HEK293T (cell line): ENCODE measurements around the gene EVA1B.

Experiments
- CTCF ChIA-PET: fragments of 350-600 bp; formaldehyde crosslinking; extraction: SDS; loops from one replicate; lab custom pipeline; 2021; ENCODE audit warnings: antibody characterized with exemption, inconsistent platforms; lab: Yijun Ruan, JAX
- POLR2A ChIA-PET: fragments of 350-600 bp; formaldehyde crosslinking; extraction: SDS; loops from one replicate; lab custom pipeline; 2020; ENCODE audit warnings: antibody characterized with exemption, inconsistent platforms; lab: Yijun Ruan, JAX
- DNase-seq: peaks from one replicate; pipeline ENCODE4 v3.0.0; 2012; ENCODE audit warnings: mixed read lengths; ENCODE audit errors: extremely low spot score
- ARNT ChIP-seq: fragments of 450-650 bp; IDR thresholded peaks from 2 replicates; pipeline ENCODE4 v1.6.1; 2017; ENCODE audit warnings: mild to moderate bottlenecking
- BHLHE40 ChIP-seq: fragments of 450-650 bp; IDR thresholded peaks from 2 replicates; pipeline ENCODE4 v1.6.1; 2016; ENCODE audit warnings: mild to moderate bottlenecking, moderate library complexity, borderline replicate concordance
- CTBP1 ChIP-seq: fragments of 450-650 bp; IDR thresholded peaks from 2 replicates; pipeline ENCODE4 v1.6.1; 2016; ENCODE audit warnings: borderline replicate concordance
- ELF4 ChIP-seq: fragments of 450-650 bp; IDR thresholded peaks from 2 replicates; pipeline ENCODE4 v1.6.1; 2017; ENCODE audit warnings: antibody characterized with exemption
- FOXA1 ChIP-seq: fragments of 450-650 bp; IDR thresholded peaks from 2 replicates; pipeline ENCODE4 v1.6.1; 2016; ENCODE audit warnings: mild to moderate bottlenecking
- FOXK2 ChIP-seq: fragments of 450-650 bp; IDR thresholded peaks from 2 replicates; pipeline ENCODE4 v1.6.1; 2016; ENCODE audit warnings: mild to moderate bottlenecking
- FOXM1 ChIP-seq: fragments of 450-650 bp; IDR thresholded peaks from 2 replicates; pipeline ENCODE4 v1.6.1; 2017; ENCODE audit warnings: mild to moderate bottlenecking, borderline replicate concordance
- HDGF ChIP-seq: fragments of 450-650 bp; IDR thresholded peaks from 2 replicates; pipeline ENCODE4 v1.6.1; 2017; ENCODE audit warnings: antibody characterized with exemption, borderline replicate concordance
- L3MBTL2 ChIP-seq: fragments of 450-650 bp; conservative IDR thresholded peaks from 2 replicates; pipeline ENCODE4 v1.6.1; 2016; ENCODE audit warnings: mild to moderate bottlenecking
- LEF1 ChIP-seq: fragments of 450-650 bp; IDR thresholded peaks from 2 replicates; pipeline ENCODE4 v1.6.1; 2017; ENCODE audit warnings: mild to moderate bottlenecking, borderline replicate concordance
- NFRKB ChIP-seq: fragments of 450-650 bp; IDR thresholded peaks from 2 replicates; pipeline ENCODE4 v1.6.1; 2016; ENCODE audit warnings: mild to moderate bottlenecking, moderate library complexity
- SP1 ChIP-seq: fragments of 450-650 bp; IDR thresholded peaks from 2 replicates; pipeline ENCODE4 v1.6.1; 2017
- SUZ12 ChIP-seq: fragments of 450-650 bp; IDR thresholded peaks from 2 replicates; pipeline ENCODE4 v1.6.1; 2016; ENCODE audit warnings: mild to moderate bottlenecking
- TARDBP ChIP-seq: fragments of 450-650 bp; IDR thresholded peaks from 2 replicates; pipeline ENCODE4 v1.6.1; 2016
- ZNF384 ChIP-seq: fragments of 450-650 bp; IDR thresholded peaks from 2 replicates; pipeline ENCODE4 v1.6.1; 2016
- TF ChIP-seq, protein P1 (sequence below): fragments of 450-650 bp; IDR thresholded peaks from 2 replicates; pipeline ENCODE4 v1.6.1; 2016

Gene EVA1B

GRCh38 chr1:36329817-36330216, 6.4 kb upstream of the EVA1B start:
- DNase-seq: no peak
- POLR2A ChIA-PET: interaction anchor here (1.7 kb wide), 1 partner anchor 57 kb away, joined by 4 read pairs; no protein-coding TSS in a partner anchor
- TF ChIP-seq ZNF384 (no peak), HDGF (no peak), TARDBP (no peak), CTBP1 (no peak), L3MBTL2 (no peak), FOXM1 (no peak), ELF4 (no peak), FOXA1 (no peak), ARNT (no peak), BHLHE40 (no peak), LEF1 (no peak), NFRKB (no peak), SP1 (no peak), SUZ12 (no peak), FOXK2 (no peak)
- TF ChIP-seq, protein P1, sequence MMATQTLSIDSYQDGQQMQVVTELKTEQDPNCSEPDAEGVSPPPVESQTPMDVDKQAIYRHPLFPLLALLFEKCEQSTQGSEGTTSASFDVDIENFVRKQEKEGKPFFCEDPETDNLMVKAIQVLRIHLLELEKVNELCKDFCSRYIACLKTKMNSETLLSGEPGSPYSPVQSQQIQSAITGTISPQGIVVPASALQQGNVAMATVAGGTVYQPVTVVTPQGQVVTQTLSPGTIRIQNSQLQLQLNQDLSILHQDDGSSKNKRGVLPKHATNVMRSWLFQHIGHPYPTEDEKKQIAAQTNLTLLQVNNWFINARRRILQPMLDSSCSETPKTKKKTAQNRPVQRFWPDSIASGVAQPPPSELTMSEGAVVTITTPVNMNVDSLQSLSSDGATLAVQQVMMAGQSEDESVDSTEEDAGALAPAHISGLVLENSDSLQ: no peak
- CTCF ChIA-PET: no interaction called here

- no peak for TF ChIP-seq FOXA1
- TF ChIP-seq SUZ12: no peak
- TF ChIP-seq ELF4: no peak
- TF ChIP-seq SP1: no peak
- TF ChIP-seq TARDBP: no peak
- TF ChIP-seq, protein P1: no peak
- TF ChIP-seq FOXK2: no peak
- no peak for TF ChIP-seq LEF1
- no peak for TF ChIP-seq L3MBTL2
- TF ChIP-seq ARNT: no peak
- no peak for TF ChIP-seq FOXM1
- no peak for TF ChIP-seq CTBP1
- TF ChIP-seq HDGF: no peak
- POLR2A ChIA-PET: interaction anchor here (1.7 kb wide), 1 partner anchor 58 kb away, joined by 4 read pairs; no protein-coding TSS in a partner anchor
- no peak for DNase-seq
- CTCF ChIA-PET: no interaction called here
Measured at GRCh38 chr1:36328713-36329112, 5.3 kb upstream of the EVA1B start.

- TF ChIP-seq ELF4 (no peak), FOXA1 (no peak), LEF1 (no peak), ZNF384 (no peak), L3MBTL2 (no peak), SP1 (no peak), TARDBP (no peak), SUZ12 (no peak), ARNT (no peak), NFRKB (no peak), BHLHE40 (no peak), FOXK2 (no peak), CTBP1 (no peak), FOXM1 (no peak), HDGF (no peak)
- TF ChIP-seq, protein P1: no peak
- no peak for DNase-seq
- CTCF ChIA-PET: no interaction called here
- POLR2A ChIA-PET: no interaction called here
Measured at GRCh38 chr1:36328088-36328480, 4.6 kb upstream of the EVA1B start.

- TF ChIP-seq FOXM1: no peak
- DNase-seq: no peak
- ChIA-PET CTCF (no interaction called here), POLR2A (no interaction called here)
Measured at GRCh38 chr1:36327421-36328087, 4.1 kb upstream of the EVA1B start.

- POLR2A ChIA-PET: interaction anchor here (1.0 kb wide), 1 partner anchor 60 kb away, joined by 3 read pairs; no protein-coding TSS in a partner anchor
- DNase-seq: no peak
- TF ChIP-seq FOXM1 (no peak), FOXK2 (no peak), NFRKB (no peak), TARDBP (no peak), ELF4 (no peak), FOXA1 (no peak), ZNF384 (no peak), LEF1 (no peak), L3MBTL2 (no peak), SP1 (no peak), CTBP1 (no peak), BHLHE40 (no peak), ARNT (no peak), SUZ12 (no peak), HDGF (no peak)
- TF ChIP-seq, protein P1: no peak
- CTCF ChIA-PET: no interaction called here
Measured at GRCh38 chr1:36326499-36326898, 3.1 kb upstream of the EVA1B start.

- ChIA-PET CTCF (interaction anchor here (1.8 kb wide), 1 partner anchor 45 kb away, joined by 9 read pairs; no protein-coding TSS in a partner anchor), POLR2A (interaction anchor here (1.2 to 1.5 kb wide), 2 partner anchors 100 to 126 kb away, joined by 4 to 8 read pairs; partner anchors contain the start of gene THRAP3)
- DNase-seq: no peak
- TF ChIP-seq FOXK2 (no peak), CTBP1 (no peak), ZNF384 (no peak), FOXA1 (no peak), BHLHE40 (no peak), FOXM1 (no peak), LEF1 (no peak), NFRKB (no peak), SUZ12 (no peak), SP1 (no peak), L3MBTL2 (no peak), ELF4 (no peak), HDGF (no peak), ARNT (no peak), TARDBP (no peak)
- TF ChIP-seq, protein P1: no peak
Measured at GRCh38 chr1:36324353-36324703, 883 bp upstream of the EVA1B start.
